Endothelial cell of umbilical vein (primary cell): ENCODE results near the gene HSDL2. TPM values are rescaled to one million over a fixed set of nuclear protein-coding genes. Genes with fewer than 3 reads are reported as not detected.

ENCODE experiments used
- BruUV-seq: library from RNA; stranded (reverse); fragments of 400-500 nt; replicated peaks from 2 replicates; lab custom pipeline; 2021; lab: Mats Ljungman, UMichigan
- CTCF ChIA-PET: fragments of 300-600, 350-600 bp; sonication (Branson Sonifier 250); formaldehyde crosslinking; loops from one replicate; lab custom pipeline; 2021; ENCODE audit warnings: antibody characterized with exemption, inconsistent platforms; lab: Charles Lee
- POLR2A ChIA-PET: fragments of 300-600, 350-600 bp; sonication (Branson Sonifier 250); formaldehyde crosslinking; loops from one replicate; lab custom pipeline; 2021; ENCODE audit warnings: antibody characterized with exemption, inconsistent platforms; lab: Charles Lee
- DNase-seq: peaks from one replicate; pipeline ENCODE4 v3.0.0-alpha.2; 2011; ENCODE audit warnings: low read depth, low spot score
- FAIRE-seq: peaks from 2 replicates; lab custom pipeline; 2011; peaks lifted over from hg19 to GRCh38; lab: Jason Lieb, UNC
- H2AFZ ChIP-seq: 2 replicates; pipeline ENCODE4 v1.6.0; 2012; ENCODE audit warnings: low read depth, low read length, control low read depth, inconsistent platforms
- H3K27ac ChIP-seq: 2 replicates; pipeline ENCODE4 v1.5.1; 2011; ENCODE audit warnings: low read depth, mild to moderate bottlenecking, control low read depth, low read length, moderate library complexity; ENCODE audit not compliant: insufficient read depth
- H3K27me3 ChIP-seq, 2 experiments: 2 replicates each; pipeline versions ENCODE4 v1.6.0 to v1.6.1; 2011; ENCODE audit warnings: low read length in 2 of 2, mixed read lengths in 1 of 2; ENCODE audit not compliant: control insufficient read depth in 2 of 2, insufficient read depth in 2 of 2
- H3K36me3 ChIP-seq, 2 experiments: 2 replicates in 1 of 2; 3 replicates in 1 of 2; pipeline ENCODE4 v1.5.1; 2011; ENCODE audit warnings: low read length in 2 of 2, mild to moderate bottlenecking in 1 of 2, moderate library complexity in 1 of 2; ENCODE audit not compliant: control insufficient read depth in 2 of 2, insufficient read depth in 2 of 2; ENCODE audit errors: extremely low read depth in 1 of 2
- H3K4me1 ChIP-seq: 3 replicates; pipeline ENCODE4 v1.5.1; 2011; ENCODE audit warnings: mild to moderate bottlenecking, low read length; ENCODE audit not compliant: control insufficient read depth, insufficient read depth; ENCODE audit errors: extremely low read depth
- H3K4me2 ChIP-seq: 2 replicates; pipeline ENCODE4 v1.6.1; 2011; ENCODE audit warnings: low read length, control low read depth, mixed read lengths; ENCODE audit not compliant: insufficient read depth
- H3K4me3 ChIP-seq, 3 experiments: fragments of 200-600 bp in 1 of 3; sonication (generic), shearing (Covaris generic) in 1 of 3; replicated peaks in 1 of 3; 2 replicates each; pipeline ENCODE4 v1.5.1; 2011 to 2016; ENCODE audit warnings: control low read depth in 3 of 3, low read length in 3 of 3, mild to moderate bottlenecking in 2 of 3, inconsistent platforms in 1 of 3, low read depth in 1 of 3, moderate library complexity in 1 of 3; ENCODE audit not compliant: insufficient read depth in 1 of 3
- H3K79me2 ChIP-seq: 2 replicates; pipeline ENCODE4 v1.6.0; 2012; ENCODE audit warnings: low read length, inconsistent platforms; ENCODE audit not compliant: control insufficient read depth, insufficient read depth
- H3K9ac ChIP-seq: replicated peaks from 2 replicates; pipeline ENCODE3; 2011; ENCODE audit warnings: low read length, control low read depth; ENCODE audit not compliant: insufficient read depth; ENCODE audit errors: extremely low read depth
- H3K9me1 ChIP-seq: replicated peaks from 3 replicates; pipeline ENCODE4 v1.6.0; 2011; ENCODE audit warnings: mild to moderate bottlenecking, low read length; ENCODE audit not compliant: control insufficient read depth, insufficient read depth; ENCODE audit errors: extremely low read depth
- H3K9me3 ChIP-seq: replicated peaks from 2 replicates; pipeline ENCODE4 v1.5.1; 2012; ENCODE audit warnings: low read length, inconsistent platforms; ENCODE audit not compliant: control insufficient read depth, insufficient read depth
- H4K20me1 ChIP-seq: replicated peaks from 2 replicates; pipeline ENCODE3; 2011; ENCODE audit warnings: mild to moderate bottlenecking, low read length; ENCODE audit not compliant: control insufficient read depth, insufficient read depth; ENCODE audit errors: extremely low read depth
- CTCF ChIP-seq, 2 donors: IDR thresholded peaks; 1 replicate in 1 of 2; 2 replicates in 1 of 2; pipeline ENCODE4 v1.5.1; 2011; ENCODE audit warnings: low read length in 2 of 2, mild to moderate bottlenecking in 2 of 2, moderate library complexity in 2 of 2, control low read depth in 1 of 2, inconsistent platforms in 1 of 2, low read depth in 1 of 2; ENCODE audit not compliant: insufficient read depth in 1 of 2; ENCODE audit errors: extremely low read depth in 1 of 2
- EZH2 ChIP-seq: IDR thresholded peaks from 2 replicates; pipeline ENCODE4 v1.6.1; 2012; ENCODE audit warnings: borderline replicate concordance, low read depth, mild to moderate bottlenecking, moderate library complexity, low read length, inconsistent platforms; ENCODE audit not compliant: severe bottlenecking
- FOS ChIP-seq: IDR thresholded peaks from 2 replicates; pipeline ENCODE4 v1.6.1; 2011; ENCODE audit warnings: mild to moderate bottlenecking, low read length, moderate library complexity, borderline replicate concordance; ENCODE audit not compliant: insufficient read depth
- GATA2 ChIP-seq: IDR thresholded peaks from 2 replicates; pipeline ENCODE4 v1.7.0; 2011; ENCODE audit warnings: low read depth, mild to moderate bottlenecking, moderate library complexity, mixed read lengths, low read length; ENCODE audit not compliant: insufficient read length, insufficient read depth
- JUN ChIP-seq: IDR thresholded peaks from 2 replicates; pipeline ENCODE4 v1.6.1; 2011; ENCODE audit warnings: borderline replicate concordance, low read depth; ENCODE audit not compliant: insufficient read length, insufficient read depth
- MAX ChIP-seq: IDR thresholded peaks from 2 replicates; pipeline ENCODE4 v1.6.1; 2011; ENCODE audit not compliant: insufficient read depth, insufficient read length
- MYC ChIP-seq: IDR thresholded peaks from one replicate; pipeline ENCODE4 v1.6.1; 2011; ENCODE audit warnings: mild to moderate bottlenecking, low read depth, low read length
- POLR2A ChIP-seq: IDR thresholded peaks from 2 replicates; pipeline ENCODE4 v1.6.1; 2012; ENCODE audit warnings: low read depth, mild to moderate bottlenecking, control low read depth, low read length
- POLR2AphosphoS5 ChIP-seq: IDR thresholded peaks from 2 replicates; pipeline ENCODE4 v1.6.1; 2012; ENCODE audit warnings: low read depth, mild to moderate bottlenecking, control low read depth, low read length, moderate library complexity; ENCODE audit not compliant: insufficient read depth
- dilution Hi-C: fragments of 300-500 bp; cut with MboI; formaldehyde crosslinking; loops from one replicate; pipeline ENCODE4 v1.15.0; 2019; ENCODE audit warnings: low sequenced_read_pairs; ENCODE audit not compliant: extremely low pct_ligation_motif_present
- intact Hi-C: fragments of 100-400 bp; cut with micrococcal nuclease; formaldehyde crosslinking; loops from one replicate; pipeline ENCODE4 v1.10.0; 2022
- polyA plus RNA-seq, 4 experiments: library from polyadenylated mRNA; depleted of rRNA in 3 of 4; stranded (reverse) in 3 of 4; unstranded in 1 of 4; fragments of >200 nt; gene quantifications; 2 replicates each; pipeline versions ENCODE4 v1.2.1 to v1.2.3, GENCODE V29; 2011 to 2012; ENCODE audit warnings: missing spikeins in 1 of 4
- total RNA-seq: library from RNA; stranded (reverse); gene quantifications from 2 replicates; pipeline ENCODE4 v1.2.3, GENCODE V29; 2021

The HSDL2 gene
- total and polyA plus RNA-seq, 2 donors (not counting 3 experiments of a cell fraction or from before 2014, with no cell fraction given): 5.6 to 22.1 TPM

- H3K27ac ChIP-seq: no peak overlapping the region
- H3K4me1 ChIP-seq: peaks cover 2% of the 10 kb centered on the region
- H4K20me1 ChIP-seq: no peaks in the 10 kb centered on the region
- H3K9ac ChIP-seq: no peak overlapping the region
- no peaks in the 10 kb centered on the region for H3K27me3 ChIP-seq
- no peaks in the 10 kb centered on the region for H3K79me2 ChIP-seq
- H3K4me3 ChIP-seq: no peak overlapping the region
- intact Hi-C loops: no loop called here
- no peak overlapping the region for H2AFZ ChIP-seq
- H3K4me2 ChIP-seq: no peak overlapping the region
- DNase-seq (no peak), FAIRE-seq (no peak)
- no peak for TF ChIP-seq POLR2AphosphoS5
- TF ChIP-seq EZH2: no peak
- no peak for TF ChIP-seq POLR2A
- no peak for TF ChIP-seq GATA2
- TF ChIP-seq CTCF (IDR thresholded peaks at IDR 0.05; ENCODE audit: extremely low read depth in 1 of 2, insufficient read depth in 1 of 2, low read depth in 1 of 2, low read length in 2 of 2): no peak
- no peak for TF ChIP-seq MAX
- no peak for TF ChIP-seq FOS
- TF ChIP-seq MYC: no peak
- TF ChIP-seq JUN: no peak
- H3K36me3 ChIP-seq: no peaks in the 10 kb centered on the region
- dilution Hi-C loops: no loop called here
- BruUV-seq: no TSS peak
- H3K9me1 ChIP-seq: no peaks in the 10 kb centered on the region
- POLR2A ChIA-PET: no interaction called here
- no peaks in the 10 kb centered on the region for H3K9me3 ChIP-seq
- CTCF ChIA-PET: interaction anchor here (1.6 to 1.9 kb wide), 2 partner anchors 9 to 12 kb away, joined by 3 to 6 read pairs; no protein-coding TSS in a partner anchor
Measured at GRCh38 chr9:112507001-112507680, 127.2 kb downstream of the HSDL2 start.
